Stimulated activated CD8-positive, alpha-beta memory T cell treated with anti-CD3 and anti-CD28 coated beads, Interleukin-12 subunit alpha, Interleukin-12 subunit beta, amount 100 ng/mL, for 24 hours (primary cell): ENCODE results near the gene IL1R2.

ENCODE experiments used
- DNase-seq: peaks from one replicate; pipeline ENCODE4 v3.0.0-alpha.2; 2020; ENCODE audit errors: extremely low read depth

IL1R2 gene

DNA sequence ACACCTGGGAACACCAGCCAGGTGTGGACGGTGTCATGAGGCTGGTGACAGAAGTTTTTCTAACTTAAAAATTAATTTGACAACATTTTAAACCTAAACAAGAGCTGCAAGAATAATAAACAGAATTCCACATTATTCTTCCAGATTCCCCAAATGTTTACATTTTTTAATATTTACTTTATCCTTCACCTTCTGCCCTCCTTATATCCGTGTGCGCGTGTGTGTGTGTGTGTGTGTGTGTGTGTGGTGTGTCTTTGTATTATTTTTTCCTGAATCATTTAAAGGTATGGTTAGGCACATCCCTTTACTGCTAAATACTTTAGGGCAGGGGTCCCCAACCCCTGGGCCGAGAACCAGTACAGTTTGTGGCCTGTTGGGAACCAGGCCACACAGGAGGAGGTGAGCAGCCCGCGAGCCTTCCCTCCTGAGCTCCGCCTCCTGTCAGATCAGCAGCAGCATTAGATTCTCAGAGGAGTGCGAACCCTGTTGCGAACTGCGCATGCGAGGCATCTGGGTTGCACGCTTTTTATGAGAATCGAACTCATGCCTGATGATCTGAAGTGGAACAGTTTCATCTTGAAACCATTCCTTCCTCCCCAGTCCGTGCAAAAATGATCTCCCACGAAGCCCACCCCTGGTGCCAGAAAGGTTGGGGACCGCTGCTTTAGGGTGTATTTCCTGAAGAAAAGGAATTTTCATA lies 16.4 kb upstream of the IL1R2 start:
- DNase-seq = no peak

DNA sequence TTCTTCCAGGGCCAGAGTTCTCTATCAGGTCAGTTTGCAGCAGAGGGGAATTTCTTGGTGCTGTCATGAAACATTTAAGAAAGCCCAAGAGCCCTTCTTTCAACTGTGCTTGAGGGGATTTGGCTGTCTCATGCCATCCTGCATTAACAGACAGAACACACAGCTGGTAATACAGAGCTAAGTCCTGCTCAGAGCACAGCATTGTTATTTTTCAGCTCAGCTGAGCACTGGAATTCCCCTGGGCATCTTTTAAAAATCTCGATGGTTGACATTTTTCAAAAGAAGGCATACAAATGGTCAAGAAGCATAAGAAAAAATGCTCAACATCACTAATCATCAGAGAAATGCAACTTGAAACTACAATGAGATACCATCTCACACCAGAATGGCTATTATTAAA lies 14.9 kb upstream of the IL1R2 start:
- DNase-seq = no peak

DNA sequence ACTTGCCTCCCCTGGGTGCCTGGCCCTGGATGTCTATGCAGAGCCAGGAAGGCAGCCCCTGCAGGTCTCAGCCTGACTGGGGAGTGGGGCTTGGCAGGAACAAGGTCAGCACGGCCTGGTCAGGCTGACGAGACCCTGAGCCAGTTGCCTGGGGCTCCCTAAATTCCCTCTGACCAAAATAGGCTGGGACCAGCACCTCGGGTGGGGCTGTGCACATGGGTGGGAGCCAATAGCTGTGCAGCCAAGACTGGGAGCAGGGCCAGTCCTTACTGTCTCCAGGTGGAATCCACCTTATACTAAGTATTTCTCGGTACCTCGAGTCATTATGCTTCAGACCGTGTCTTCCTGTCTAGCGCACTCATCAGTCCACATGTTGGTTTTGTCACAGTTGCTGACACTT lies 11.4 kb upstream of the IL1R2 start:
- no peak for DNase-seq

DNA sequence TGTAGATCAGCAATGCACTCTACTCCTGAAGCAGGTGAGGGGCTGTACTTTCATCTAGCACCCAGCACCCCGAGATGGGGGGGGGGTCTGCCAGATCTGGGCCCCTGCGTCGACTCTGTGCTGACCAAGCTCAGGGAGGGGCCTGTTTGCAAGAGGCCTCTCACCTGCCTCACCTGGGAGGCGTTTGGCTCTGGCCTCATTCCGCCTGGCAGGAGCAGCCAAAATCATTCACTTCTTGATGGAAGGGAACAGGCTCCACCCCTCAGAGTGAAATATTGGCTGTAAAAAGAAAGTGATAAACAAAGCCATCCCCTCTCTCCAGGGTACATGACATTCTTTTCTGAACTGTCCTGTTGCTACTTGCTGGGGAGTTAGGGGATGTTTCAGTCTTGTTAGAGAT lies 10.7 kb upstream of the IL1R2 start:
- DNase-seq = no peak

DNA sequence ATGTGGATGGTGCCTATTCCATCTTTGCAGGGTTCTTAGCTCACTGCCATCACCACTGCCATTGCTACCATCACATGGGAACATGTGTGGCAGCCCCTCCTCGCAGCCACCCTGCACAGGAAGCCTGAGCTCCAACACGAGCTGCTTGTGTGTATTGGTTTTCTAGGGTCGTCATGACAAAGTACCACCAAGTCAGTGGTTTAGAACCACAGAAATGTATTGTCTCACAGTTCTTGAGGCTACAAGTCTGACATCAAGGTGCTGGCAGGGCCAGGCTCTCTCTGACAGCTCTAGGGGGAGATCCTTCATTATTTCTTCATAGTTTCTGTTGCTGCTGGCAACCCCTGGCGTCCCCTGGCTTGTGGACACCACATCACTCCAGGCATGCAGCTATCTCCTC lies 10.3 kb upstream of the IL1R2 start:
- DNase-seq = no peak

DNA sequence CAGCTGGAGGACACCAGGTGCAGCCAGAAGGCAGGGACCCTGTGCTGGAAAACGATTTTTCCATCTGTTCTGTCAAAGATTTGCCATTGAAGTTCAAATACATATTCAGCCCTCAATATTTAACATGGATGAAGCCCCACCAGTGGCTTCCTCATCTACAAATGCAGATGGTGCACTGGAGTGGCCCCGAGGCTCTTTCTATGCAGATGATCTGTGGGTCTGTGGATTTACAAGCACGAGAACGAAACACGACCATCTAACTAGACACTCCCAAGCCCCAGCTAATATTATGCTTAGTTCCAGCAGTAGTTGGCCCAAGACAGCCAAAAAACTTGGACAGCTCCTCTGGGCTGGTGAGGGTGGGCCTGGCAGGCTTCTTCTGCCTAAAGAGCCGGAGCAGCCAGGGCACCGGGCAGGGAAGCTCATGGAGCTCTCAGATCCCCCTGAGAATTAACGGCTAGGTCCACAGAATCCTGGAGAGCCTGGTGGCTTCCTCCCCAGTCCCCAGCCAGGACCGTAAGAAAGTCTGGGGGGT lies 9.2 kb upstream of the IL1R2 start:
- no peak for DNase-seq

DNA sequence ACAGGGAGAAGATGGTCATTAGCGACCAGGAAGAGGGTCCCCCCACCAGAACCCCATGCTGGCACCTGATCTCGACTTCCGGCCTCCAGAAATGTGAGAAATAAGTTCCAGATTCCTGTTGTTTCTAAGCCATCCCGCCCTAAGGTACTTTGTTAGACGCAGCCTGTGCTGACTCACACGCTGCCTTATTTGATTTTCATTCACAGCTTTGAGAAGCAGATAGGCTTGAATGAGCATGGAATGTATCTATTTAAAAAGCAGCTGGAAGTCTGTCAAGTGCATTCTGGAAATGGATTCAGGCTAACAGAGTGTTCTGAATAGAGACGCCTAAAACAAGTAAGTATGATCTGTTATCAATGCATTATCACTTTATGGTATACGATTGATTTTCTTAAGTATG lies 8.3 kb upstream of the IL1R2 start:
- no peak for DNase-seq

DNA sequence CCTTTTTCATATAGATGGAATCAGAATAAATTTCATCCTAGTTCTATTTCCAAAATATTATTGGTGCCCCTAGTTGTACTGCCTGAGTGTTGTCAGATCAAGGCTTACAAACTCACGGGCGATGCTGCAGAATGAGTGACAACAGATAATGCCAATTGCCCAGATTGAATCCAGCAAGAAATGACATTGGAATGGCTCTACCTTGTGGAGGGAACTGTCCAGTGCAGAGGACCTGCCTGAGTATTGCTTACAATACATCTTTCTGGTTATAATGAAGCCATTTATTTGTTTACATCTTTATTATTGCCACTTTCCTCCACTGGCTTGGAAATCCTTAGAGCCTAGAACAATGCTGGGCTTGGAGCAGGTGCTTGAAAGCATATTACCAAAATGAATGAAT lies 7.8 kb upstream of the IL1R2 start:
- no peak for DNase-seq

DNA sequence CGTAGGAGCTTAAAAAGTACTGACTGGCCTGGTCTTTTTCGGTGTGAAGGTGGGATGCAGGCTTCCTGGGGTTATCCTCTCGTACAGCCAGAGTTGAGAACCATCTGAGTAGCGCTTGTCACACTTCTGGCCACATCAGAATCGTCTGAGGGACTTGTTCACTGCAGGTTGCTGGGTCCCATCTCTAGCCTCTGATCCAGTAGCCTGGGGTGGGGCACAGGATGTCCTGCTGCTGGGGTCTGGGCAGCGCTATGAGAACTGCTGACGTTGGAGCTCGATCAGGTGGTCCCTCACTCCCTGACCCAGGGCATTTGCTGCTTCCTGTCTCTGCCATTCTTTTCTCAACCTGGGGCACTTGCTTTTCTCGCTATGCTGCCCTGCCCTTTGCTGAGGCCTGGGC lies 7.1 kb upstream of the IL1R2 start:
- DNase-seq = no peak

DNA sequence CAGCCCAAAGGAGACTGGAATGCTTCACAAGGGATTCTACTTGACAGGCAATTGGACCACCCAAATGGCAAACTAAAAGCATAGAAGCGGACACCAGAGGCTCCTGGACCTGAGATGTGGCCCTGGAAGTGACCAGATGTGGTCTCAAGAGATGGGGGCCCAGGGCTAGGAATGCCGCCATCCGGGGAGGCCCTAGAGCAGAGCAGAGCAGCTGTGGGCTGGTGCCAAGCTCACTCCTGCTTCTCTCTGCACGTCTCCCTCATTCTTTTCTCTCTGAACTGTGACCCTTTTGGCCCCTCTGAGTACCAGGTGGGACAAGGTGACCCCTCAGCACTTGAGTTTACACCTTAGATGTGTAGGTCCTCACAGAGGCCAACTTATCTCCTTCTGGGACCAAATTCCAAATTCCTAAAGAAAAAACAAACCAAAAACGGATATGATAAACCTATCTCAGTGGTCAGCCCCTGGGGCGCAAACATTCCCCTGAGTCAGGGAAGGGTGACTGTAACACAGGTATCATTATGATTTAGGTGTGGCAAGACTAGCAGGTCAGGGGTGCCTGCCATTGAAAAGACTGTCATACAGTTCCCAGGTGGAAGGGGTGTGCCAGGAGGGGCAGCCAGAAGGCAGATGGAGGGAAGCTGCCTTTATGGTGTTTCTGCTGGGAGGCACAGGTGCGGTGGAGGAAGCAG lies 6.5 kb upstream of the IL1R2 start:
- no peak for DNase-seq

DNA sequence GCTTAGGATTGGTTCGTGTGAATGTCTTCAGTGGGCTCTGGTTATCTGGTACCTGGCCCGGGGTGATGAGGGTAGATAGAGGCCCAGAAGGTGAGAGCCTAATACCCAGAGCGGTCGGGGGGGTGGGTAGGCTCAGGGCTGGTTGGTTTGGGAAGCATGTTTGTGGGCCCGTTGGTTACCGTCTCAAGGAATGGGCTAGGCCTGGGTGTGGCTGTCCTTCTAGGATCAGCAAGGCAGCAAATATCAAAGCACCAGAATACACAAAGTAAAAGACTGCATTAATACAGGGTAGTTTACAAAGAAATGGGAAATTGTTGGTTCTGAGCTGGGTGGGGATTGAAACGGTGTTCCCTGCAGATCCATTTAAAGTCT lies 6.0 kb upstream of the IL1R2 start:
- DNase-seq = no peak

DNA sequence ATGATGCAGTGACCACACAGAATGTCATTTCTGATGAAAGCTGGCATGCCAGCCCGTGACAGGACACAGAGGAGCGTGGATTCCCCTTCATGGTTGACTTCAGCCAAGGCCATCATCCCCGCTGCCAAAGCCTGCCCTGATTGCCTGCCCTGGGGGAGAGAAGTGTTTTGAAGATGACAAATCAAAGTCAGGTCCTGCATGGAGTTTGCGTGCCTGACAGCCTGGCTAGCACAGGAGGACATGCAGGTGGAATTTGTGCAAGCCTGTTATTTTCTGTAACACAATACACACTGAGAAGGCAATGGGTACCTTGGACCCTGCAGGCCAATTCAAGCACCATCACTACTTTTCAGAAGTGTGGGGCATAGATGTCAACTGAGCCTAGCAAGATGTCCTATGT lies 5.4 kb upstream of the IL1R2 start:
- DNase-seq = no peak

DNA sequence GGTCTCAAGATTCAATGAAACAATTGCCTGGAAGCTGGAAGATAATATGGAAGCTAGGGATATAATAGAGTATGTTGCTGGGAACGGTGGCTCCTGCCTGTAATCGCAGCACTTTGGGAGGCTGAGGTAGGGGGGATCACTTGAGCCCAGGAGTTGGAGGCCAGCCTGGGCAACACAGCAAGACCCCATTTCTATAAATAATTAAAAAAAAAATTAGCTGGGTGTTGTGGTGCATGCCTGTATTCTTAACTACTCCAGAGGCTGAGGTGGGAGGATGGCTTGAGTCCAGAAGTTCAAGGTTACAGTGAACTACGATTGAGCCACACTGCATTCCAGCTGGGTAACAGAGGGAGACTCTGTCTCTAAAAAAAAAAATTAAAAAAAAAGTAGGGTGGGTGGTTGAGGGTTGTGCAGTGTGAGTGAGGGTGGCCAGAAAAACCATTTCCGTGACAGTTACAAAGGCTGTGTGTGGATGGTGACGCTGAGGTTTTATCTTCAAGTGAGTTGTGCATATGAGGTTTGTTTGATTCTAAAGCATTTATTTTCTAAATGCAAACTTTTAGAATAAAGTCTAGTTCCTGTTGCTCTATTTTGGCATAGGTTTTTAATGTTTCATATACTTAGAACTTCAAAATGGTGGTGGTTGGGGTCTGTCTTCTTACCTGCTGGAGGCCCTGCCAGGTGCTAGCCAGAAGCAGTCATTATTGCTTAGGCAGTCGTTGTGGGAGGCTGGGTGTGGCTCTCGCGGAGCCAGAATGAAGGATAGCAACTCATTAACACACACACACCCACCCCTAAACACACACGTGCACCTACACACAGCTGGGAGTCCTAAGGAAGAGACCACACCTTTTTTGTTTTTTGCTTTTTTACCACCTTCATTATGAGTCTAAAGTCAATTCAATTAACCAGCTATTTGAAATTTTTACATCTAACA lies 4.7 kb upstream of the IL1R2 start:
- no peak for DNase-seq

DNA sequence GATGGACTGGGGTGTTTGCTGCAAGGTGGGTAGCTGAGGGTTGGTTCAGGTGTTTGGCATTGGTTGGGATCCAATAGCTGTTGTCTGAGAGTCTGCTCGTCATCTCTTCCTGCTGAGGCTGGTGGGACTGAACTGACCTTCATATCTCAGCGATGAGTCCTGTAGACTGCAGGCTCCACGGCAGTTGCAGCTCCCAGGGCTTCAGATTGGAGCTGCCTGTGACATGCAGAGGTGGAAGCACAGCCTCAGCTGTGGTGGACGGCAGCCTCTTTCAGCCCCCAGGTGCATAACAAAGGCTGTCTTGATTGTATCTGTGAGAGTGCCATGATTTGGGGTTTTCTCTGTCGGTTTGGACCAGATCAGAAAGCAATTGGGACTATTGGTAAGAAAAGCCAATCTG lies 3.9 kb upstream of the IL1R2 start:
- DNase-seq = no peak

DNA sequence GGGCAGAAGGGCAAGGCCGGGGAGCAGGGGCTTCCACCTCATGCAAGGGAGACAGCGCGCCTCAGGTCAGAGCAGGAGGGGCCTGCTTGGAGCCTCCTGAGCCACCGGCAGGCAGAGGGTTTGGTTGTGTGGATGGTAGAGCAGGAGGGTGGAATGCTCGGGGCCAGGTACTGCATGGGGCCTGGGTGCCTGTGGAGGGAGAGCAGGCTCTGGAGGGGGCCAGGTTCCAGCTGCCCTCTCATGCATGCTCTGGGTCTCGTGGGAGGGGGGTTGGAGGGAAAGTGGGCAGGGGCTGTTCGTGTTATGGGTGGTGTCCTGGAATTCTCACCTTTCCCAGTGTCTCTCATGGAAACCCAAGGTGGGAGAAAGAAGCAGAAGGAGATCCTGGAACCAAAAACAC lies 3.2 kb upstream of the IL1R2 start:
- DNase-seq = no peak

DNA sequence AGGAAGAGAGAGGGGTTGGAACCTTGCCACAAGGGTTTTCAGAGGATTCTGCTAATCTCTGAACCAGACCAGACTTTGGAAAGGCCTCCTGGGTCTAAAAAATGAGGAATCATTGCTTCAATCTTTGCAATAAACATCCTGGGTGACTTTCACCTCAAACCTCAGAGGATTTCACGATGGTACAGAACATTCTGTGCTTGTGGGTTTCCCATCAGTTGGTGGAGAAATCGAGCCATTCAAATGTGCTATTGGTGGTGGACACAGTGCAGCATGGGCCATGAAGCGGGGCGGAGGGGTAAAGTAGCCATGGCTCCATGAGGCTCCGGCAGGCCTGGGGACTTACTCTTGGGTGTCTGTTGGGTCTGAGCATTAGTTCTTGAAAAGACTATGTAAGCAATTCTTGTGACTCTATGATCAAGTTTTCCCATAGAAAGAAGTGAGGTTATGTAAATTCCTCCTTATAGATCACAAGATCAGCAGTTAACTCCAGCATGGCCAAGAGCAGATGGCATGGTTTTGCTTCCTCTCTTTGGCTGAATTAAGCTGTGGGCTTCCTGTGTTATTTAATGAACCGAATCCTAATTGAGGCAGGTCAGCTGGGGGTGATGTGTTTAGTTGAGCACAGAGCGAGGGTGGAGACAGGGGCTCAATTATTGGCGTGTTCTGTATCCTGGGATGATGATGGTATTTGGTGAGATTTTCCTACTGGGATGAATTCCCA lies 1.9 kb upstream of the IL1R2 start:
- DNase-seq = no peak

DNA sequence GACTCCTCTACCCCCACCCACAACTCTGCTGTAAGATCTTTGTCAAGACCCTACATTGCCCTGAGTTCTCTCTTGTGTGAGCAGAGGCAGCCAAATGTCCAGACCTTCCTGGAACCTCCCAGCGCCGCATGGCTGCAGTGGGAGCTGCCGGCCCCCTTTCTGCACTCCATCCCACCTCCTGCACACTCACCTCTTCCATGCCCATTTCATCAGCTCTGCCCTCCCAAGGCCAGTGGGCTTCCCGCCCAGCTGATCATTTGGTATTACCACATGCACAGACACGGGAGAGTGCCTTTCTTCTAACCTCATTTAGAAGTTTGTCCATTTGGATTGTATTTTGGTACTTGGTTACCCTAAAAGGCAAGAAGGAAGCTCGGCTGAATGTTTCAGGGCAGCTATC lies 2.0 kb downstream of the IL1R2 start:
- no peak for DNase-seq

DNA sequence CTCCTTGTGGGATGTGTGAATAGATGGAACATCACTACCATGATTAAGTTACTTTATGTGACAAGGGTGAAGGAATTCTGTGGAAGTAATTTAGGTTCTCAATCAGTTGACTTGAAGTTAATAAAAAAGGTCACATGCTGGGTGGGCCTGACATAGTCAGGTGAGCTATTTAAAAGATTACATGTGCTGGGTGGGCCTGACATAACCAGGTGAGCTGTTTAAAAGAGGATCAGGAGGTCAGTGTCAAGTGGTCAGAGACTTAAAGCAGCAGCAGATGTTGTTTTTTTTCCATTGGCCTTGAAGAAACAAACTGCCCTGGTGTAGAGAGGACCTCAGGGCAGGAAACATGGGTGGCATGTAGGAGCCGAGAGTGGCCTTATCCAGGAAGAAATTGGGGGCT lies 3.3 kb downstream of the IL1R2 start:
- no peak for DNase-seq

DNA sequence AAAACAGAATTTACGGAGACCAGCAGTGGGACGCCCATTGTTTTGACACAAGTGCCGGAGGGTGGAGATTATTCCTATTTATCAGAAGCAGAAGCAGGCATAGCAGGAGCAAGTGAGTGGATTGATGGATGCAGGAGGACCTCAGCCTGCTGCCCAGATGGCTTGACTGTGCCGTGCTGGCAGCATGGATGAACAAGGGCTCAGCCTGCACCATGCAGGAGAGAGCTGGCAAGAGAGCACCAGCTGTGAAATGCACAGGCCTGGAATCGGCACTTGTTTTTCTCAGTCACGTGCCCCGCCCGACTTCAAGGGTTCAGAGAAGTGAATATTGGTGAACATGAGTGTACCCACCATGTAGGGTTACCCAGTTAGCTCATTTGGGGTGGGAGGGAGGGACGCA lies 4.0 kb downstream of the IL1R2 start:
- DNase-seq = no peak

DNA sequence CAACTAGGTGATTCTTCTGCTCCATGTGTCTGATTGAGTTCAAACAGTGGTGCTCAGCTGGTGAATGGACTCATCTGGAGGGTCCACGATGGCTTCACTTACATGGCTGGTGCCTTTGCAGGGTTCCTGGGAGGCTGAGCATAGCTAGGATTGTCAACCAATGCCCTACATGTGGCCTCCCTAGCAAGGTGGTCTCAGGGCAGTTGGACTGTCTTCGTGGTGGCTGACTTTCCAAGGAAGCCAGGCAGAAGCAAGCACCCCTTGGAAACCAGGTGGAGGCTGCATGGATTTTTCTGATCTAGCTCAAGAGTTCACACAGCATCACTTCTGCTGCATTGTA lies 6.8 kb downstream of the IL1R2 start:
- DNase-seq = no peak

DNA sequence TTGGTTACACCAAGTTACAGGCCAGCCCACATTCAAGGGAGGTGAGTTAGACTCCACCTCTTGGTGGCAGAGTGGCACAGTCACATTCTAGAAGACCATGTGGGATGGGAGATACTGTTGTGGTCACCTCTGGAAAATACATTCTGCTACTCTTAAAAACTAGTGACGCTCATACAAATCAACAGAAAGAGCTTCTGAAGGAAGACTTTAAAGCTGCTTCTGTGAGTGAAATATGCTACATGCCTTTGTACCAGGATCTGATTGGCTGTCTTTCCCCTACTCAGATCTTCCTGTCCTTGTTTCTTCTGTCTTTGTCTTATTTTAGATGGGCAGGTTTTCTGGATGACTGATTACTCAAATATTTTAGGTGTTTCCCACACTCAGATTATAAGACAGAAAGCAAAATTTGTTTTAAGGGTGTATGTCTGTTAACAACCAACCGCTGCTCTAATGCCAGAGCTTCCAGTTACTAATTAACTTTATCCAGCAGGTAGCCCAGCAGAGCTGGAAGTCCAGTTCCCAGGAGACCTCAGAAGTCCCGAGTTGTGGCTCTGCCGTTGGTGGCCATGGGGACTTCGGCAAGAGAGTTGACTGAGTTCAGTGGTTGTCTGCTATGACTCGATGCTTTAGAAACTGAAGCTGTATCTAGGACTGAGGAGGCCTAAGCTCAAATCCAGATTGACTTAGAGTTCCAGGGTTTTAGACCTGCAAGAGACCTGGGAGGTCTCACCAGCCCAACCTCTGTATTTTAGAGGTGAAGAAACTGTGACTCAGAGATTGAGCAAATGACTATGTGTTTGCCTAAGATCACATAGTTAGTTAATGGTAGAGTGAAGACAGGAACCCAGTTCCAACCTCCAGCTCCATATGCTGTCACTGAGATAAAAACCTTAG lies 7.4 kb downstream of the IL1R2 start:
- DNase-seq = no peak
